Measurements from ENCODE around the gene CCDC13. TPM values are rescaled to one million over a fixed set of nuclear protein-coding genes. Genes with fewer than 3 reads are reported as not detected.

The CCDC13 gene
- total and polyA plus RNA-seq, 4 donors: 0.42 to 2.3 (median 1.0) TPM

- TF ChIP-seq CTCF (IDR thresholded peaks at IDR 0.05; ENCODE audit: low read depth, low read length, missing input control) (no peak), NR2F2 (IDR thresholded peaks at IDR 0.05) (no peak), GABPA (IDR thresholded peaks at IDR 0.05 in 1 of 2, conservative IDR thresholded peaks at IDR 0.05 in 1 of 2) (no peak), ATF3 (IDR thresholded peaks at IDR 0.05) (no peak), JUND (IDR thresholded peaks at IDR 0.05) (no peak), FOXA2 (IDR thresholded peaks at IDR 0.05) (no peak), YY1 (IDR thresholded peaks at IDR 0.05) (no peak)
- TF ChIP-seq, protein P1, sequence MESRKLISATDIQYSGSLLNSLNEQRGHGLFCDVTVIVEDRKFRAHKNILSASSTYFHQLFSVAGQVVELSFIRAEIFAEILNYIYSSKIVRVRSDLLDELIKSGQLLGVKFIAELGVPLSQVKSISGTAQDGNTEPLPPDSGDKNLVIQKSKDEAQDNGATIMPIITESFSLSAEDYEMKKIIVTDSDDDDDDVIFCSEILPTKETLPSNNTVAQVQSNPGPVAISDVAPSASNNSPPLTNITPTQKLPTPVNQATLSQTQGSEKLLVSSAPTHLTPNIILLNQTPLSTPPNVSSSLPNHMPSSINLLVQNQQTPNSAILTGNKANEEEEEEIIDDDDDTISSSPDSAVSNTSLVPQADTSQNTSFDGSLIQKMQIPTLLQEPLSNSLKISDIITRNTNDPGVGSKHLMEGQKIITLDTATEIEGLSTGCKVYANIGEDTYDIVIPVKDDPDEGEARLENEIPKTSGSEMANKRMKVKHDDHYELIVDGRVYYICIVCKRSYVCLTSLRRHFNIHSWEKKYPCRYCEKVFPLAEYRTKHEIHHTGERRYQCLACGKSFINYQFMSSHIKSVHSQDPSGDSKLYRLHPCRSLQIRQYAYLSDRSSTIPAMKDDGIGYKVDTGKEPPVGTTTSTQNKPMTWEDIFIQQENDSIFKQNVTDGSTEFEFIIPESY (IDR thresholded peaks at IDR 0.05): no peak
- peak; percentile 25 for DNase-seq (ENCODE audit: low spot score)
- Histone ChIP-seq H3K9ac (ENCODE audit: low read depth in 1 of 2, low read length in 2 of 2) (no peak overlapping the region), H3K27me3 (ENCODE audit: control insufficient read depth in 4 of 4, insufficient read depth in 4 of 4, low read length in 3 of 4) (no peaks in the 10 kb centered on the region), H3K4me1 (ENCODE audit: control insufficient read depth in 4 of 4, insufficient read depth in 4 of 4, low read length in 3 of 4) (peaks cover 0 to 10% (median 6%) of the 10 kb centered on the region in 4 donors), H3K27ac (ENCODE audit: low read depth in 1 of 2, low read length in 2 of 2) (no peak overlapping the region), H3K9me3 (ENCODE audit: control insufficient read depth in 4 of 4, low read length in 3 of 4) (no peaks in the 10 kb centered on the region), H3K36me3 (ENCODE audit: control insufficient read depth in 4 of 4, insufficient read depth in 3 of 4, low read depth in 1 of 4, low read length in 3 of 4) (no peaks in the 10 kb centered on the region), H3K4me3 (ENCODE audit: low read depth in 1 of 3, low read length in 3 of 3) (no peak overlapping the region)
- WGBS: 97% methylated on average over 9 of the region's 9 CpGs
These were observed 30.4 kb downstream of the CCDC13 start for GRCh38 chr3:42742688-42743087.

- WGBS: 94% methylated on average over 4 of the region's 4 CpGs
- Histone ChIP-seq H3K36me3 (ENCODE audit: control insufficient read depth in 4 of 4, insufficient read depth in 3 of 4, low read depth in 1 of 4, low read length in 3 of 4) (no peaks in the 10 kb centered on the region), H3K9ac (ENCODE audit: low read depth in 1 of 2, low read length in 2 of 2) (no peak overlapping the region), H3K4me3 (ENCODE audit: low read depth in 1 of 3, low read length in 3 of 3) (no peak overlapping the region), H3K4me1 (ENCODE audit: control insufficient read depth in 4 of 4, insufficient read depth in 4 of 4, low read length in 3 of 4) (peaks cover 0 to 10% (median 6%) of the 10 kb centered on the region in 4 donors), H3K27ac (ENCODE audit: low read depth in 1 of 2, low read length in 2 of 2) (no peak overlapping the region), H3K9me3 (ENCODE audit: control insufficient read depth in 4 of 4, low read length in 3 of 4) (no peaks in the 10 kb centered on the region), H3K27me3 (ENCODE audit: control insufficient read depth in 4 of 4, insufficient read depth in 4 of 4, low read length in 3 of 4) (no peaks in the 10 kb centered on the region)
- TF ChIP-seq FOXA1 (IDR thresholded peaks at IDR 0.05) (no peak), SP1 (IDR thresholded peaks at IDR 0.05) (no peak), JUND (IDR thresholded peaks at IDR 0.05) (no peak), FOXA2 (IDR thresholded peaks at IDR 0.05) (no peak)
- TF ChIP-seq, protein P1 (IDR thresholded peaks at IDR 0.05): no peak
- DNase-seq (ENCODE audit: low spot score): peak; percentile 14
These were observed 30.8 kb downstream of the CCDC13 start for GRCh38 chr3:42742259-42742658.

DNA sequence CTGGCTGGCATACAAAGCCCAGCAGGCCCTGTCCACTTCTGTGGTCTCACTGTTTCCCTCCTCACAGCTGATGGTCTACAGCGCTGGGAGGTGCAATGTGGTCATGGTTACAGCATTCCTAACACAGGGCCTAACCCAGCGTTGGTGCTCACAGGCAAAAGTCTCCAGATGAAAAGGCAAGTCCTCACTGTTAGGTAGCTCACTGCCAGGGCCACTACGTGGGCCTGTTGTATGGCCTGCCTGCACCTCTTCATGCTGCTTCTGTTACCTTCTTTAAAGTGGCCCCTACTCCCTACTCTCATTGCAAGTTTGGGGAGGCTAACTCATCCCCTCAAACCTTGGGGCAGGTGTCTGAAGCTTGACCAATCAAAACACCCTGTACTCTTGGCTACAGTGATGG is 31.3 kb downstream of the CCDC13 start:
- Histone ChIP-seq H3K4me3 (ENCODE audit: low read depth in 1 of 3, low read length in 3 of 3) (no peak overlapping the region), H3K36me3 (ENCODE audit: control insufficient read depth in 4 of 4, insufficient read depth in 3 of 4, low read depth in 1 of 4, low read length in 3 of 4) (no peaks in the 10 kb centered on the region), H3K4me1 (ENCODE audit: control insufficient read depth in 4 of 4, insufficient read depth in 4 of 4, low read length in 3 of 4) (peaks cover 0 to 9% (median 6%) of the 10 kb centered on the region in 4 donors), H3K9me3 (ENCODE audit: control insufficient read depth in 4 of 4, low read length in 3 of 4) (no peaks in the 10 kb centered on the region), H3K27me3 (ENCODE audit: control insufficient read depth in 4 of 4, insufficient read depth in 4 of 4, low read length in 3 of 4) (no peaks in the 10 kb centered on the region), H3K27ac (ENCODE audit: low read depth in 1 of 2, low read length in 2 of 2) (no peak overlapping the region), H3K9ac (ENCODE audit: low read depth in 1 of 2, low read length in 2 of 2) (no peak overlapping the region)
- WGBS: 90% methylated on average over 3 of the region's 3 CpGs
- DNase-seq (ENCODE audit: low spot score): peak; percentile 16
- no peak for TF ChIP-seq SP1 (IDR thresholded peaks at IDR 0.05)

Measured in liver (tissue), 9 donors.